Small intestine (tissue), 7 donors: Measurements from ENCODE around the gene HLX. TPM values are rescaled to one million over a fixed set of nuclear protein-coding genes. Genes with fewer than 3 reads are reported as not detected.

ENCODE experiments used
- DNase-seq, 2 donors: peaks; one replicate each; pipeline versions ENCODE4 v3.0.0 to v3.0.0-alpha.2; 2013
- FAIRE-seq: peaks from 2 replicates; lab custom pipeline; 2012; peaks lifted over from hg19 to GRCh38; lab: Jason Lieb, UNC
- H3K27ac ChIP-seq, 3 donors: one replicate each; pipeline ENCODE4 v1.5.1; 2013; ENCODE audit warnings: low read length in 2 of 3, mild to moderate bottlenecking in 2 of 3, control low read depth in 1 of 3, inconsistent platforms in 1 of 3, low read depth in 1 of 3, moderate library complexity in 1 of 3
- H3K27me3 ChIP-seq, 3 donors: one replicate each; pipeline ENCODE4 v1.6.1; 2013; ENCODE audit warnings: low read length in 3 of 3, inconsistent platforms in 1 of 3; ENCODE audit not compliant: control insufficient read depth in 3 of 3, insufficient read depth in 3 of 3
- H3K36me3 ChIP-seq, 3 donors: one replicate each; pipeline ENCODE4 v1.6.1; 2013; ENCODE audit warnings: low read length in 3 of 3, inconsistent platforms in 1 of 3, low read depth in 1 of 3, mild to moderate bottlenecking in 1 of 3, moderate library complexity in 1 of 3; ENCODE audit not compliant: control insufficient read depth in 3 of 3, insufficient read depth in 2 of 3
- H3K4me1 ChIP-seq, 3 donors: one replicate each; pipeline ENCODE4 v1.6.1; 2013; ENCODE audit warnings: low read length in 2 of 3, inconsistent platforms in 1 of 3, low read depth in 1 of 3, mild to moderate bottlenecking in 1 of 3, moderate library complexity in 1 of 3; ENCODE audit not compliant: control insufficient read depth in 3 of 3, insufficient read depth in 2 of 3
- H3K4me3 ChIP-seq, 3 donors: one replicate each; pipeline ENCODE4 v1.5.1; 2013; ENCODE audit warnings: low read length in 3 of 3, control low read depth in 1 of 3, inconsistent platforms in 1 of 3, low read depth in 1 of 3, mild to moderate bottlenecking in 1 of 3, moderate library complexity in 1 of 3
- H3K9me3 ChIP-seq, 2 donors: one replicate each; pipeline ENCODE4 v1.6.1; 2013; ENCODE audit warnings: low read depth in 1 of 2, low read length in 1 of 2; ENCODE audit not compliant: control insufficient read depth in 2 of 2, insufficient read depth in 1 of 2
- WGBS, 3 donors: extraction: QIAGEN DNeasy Blood & Tissue Kit; methylation state at CpG; one replicate each; pipeline ENCODE4 v1.1.7; 2013; 5-methylcytosine and 5-hydroxymethylcytosine counted together
- polyA plus RNA-seq, 4 donors: library from polyadenylated mRNA; stranded (reverse) in 3 of 4; unstranded in 1 of 4; fragments of 200-250 nt in 3 of 4; fragments of 120-200 nt in 1 of 4; gene quantifications; one replicate each; pipeline versions ENCODE4 v1.2.1 to v1.2.3, GENCODE V29; 2013
- donor health status: healthy with polysubstance abuse.
- donor health status: control.
- donor health status: control.
- donor health status: Bipolar disorder and iron deficiency.
- donor health status: healthy.

HLX gene
- polyA plus RNA-seq, 4 donors, result 0.45 to 8.7 (median 4.3) TPM

DNA sequence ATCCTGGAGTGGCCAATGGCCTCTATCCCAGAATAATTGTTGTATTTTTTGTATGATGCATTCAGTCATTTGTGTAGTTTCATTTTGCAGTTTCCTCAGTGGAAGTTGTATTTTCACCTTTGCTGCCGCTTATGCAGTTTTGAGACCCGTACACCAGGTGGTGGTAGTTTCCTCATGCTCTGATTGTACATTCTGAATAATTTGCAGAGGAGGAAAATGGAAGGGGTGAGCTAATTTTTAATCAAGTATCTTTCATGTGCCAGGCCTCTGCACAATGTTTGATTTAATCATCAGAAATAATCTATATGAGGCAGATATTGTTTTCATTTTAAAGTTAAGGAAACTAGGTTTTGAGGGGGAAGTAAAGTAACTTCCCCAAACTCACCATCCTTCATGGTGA lies 29.5 kb downstream of the HLX start:
- H3K27ac ChIP-seq, result no peak overlapping the region
- no peak overlapping the region for H3K4me3 ChIP-seq
- no peaks in the 10 kb centered on the region for H3K9me3 ChIP-seq
- H3K27me3 ChIP-seq, result peaks cover 0 to 9% (median 0%) of the 10 kb centered on the region in 3 donors
- 29 to 44% (median 35%) methylated on average over 2 of the region's 2 CpGs for WGBS, 3 donors
- no peaks in the 10 kb centered on the region for H3K4me1 ChIP-seq
- FAIRE-seq (no peak), DNase-seq (no peak)
- no peaks in the 10 kb centered on the region for H3K36me3 ChIP-seq

DNA sequence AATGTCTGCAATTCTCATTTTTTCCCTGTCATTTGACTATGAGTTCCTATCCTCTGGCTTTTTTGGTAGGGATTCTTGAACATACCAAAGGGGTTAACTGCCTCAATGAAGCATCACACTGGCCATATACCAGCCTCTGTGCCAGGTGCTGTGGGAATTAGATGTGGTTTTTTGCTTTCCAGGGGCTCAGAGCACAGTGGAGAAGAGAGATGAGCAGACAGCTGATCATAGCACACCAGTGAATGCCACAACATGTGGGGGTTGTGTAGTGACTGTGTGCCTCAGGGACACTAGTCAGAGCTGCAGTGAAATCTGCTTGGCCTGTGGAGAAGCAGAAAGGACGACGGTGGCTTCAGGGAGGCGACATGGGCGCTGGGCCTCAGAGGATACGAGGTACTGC lies 30.8 kb downstream of the HLX start:
- Histone ChIP-seq H3K9me3 (no peaks in the 10 kb centered on the region), H3K4me1 (no peaks in the 10 kb centered on the region), H3K36me3 (no peaks in the 10 kb centered on the region), H3K27ac (no peak overlapping the region), H3K4me3 (no peak overlapping the region), H3K27me3 (peaks cover 0 to 4% (median 0%) of the 10 kb centered on the region in 3 donors)
- no peak for DNase-seq
- 72 to 91% (median 74%) methylated on average over 5 of the region's 5 CpGs for WGBS, 3 donors
- no peak for FAIRE-seq

DNA sequence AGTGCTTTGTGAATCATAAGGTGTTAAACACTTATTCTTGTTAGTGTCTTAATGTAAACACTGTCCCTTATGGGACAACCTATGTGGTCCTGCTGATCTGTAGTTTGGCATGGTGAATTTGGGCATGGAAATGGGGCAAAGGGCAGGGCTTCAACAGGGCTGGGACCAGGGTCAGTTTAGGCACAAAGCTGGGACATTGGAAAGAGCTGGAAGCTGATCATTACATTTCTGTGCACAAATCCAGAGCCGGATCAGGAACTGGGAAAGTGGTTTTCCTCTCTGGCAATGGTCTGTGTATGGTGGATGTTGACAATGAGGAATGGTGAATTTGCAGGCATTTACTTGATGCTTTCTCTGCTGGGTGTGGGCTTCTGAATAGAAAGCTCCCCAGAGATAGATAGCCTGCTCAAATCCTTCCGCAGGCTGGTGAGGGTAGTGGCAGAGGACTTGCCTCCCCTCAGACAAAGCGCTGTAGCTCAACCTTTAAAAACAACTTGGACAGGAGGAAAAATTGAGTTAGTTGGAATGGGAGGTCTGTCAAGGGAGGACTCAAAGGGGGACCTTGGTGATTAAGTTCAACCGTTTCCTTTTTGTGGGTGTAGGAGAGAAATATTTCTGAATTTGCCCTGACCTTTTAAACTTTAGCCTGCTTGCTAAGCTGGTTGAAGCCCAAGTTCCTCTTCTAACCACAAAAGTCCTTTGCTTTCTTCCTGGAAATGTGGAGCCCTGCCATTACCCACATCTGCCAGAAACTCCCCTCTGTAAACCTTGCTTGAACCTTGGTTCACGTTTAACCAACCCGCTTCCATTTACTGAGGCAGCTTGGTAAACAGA lies 35.3 kb downstream of the HLX start:
- no peaks in the 10 kb centered on the region for H3K9me3 ChIP-seq
- DNase-seq (no peak), FAIRE-seq (no peak)
- no peaks in the 10 kb centered on the region for H3K4me1 ChIP-seq
- peaks cover 0 to 2% (median 0%) of the 10 kb centered on the region in 3 donors for H3K27me3 ChIP-seq
- no peak overlapping the region for H3K27ac ChIP-seq
- WGBS, 3 donors, result 53 to 64% (median 63%) methylated on average over 6 of the region's 6 CpGs
- no peak overlapping the region for H3K4me3 ChIP-seq
- no peaks in the 10 kb centered on the region for H3K36me3 ChIP-seq

DNA sequence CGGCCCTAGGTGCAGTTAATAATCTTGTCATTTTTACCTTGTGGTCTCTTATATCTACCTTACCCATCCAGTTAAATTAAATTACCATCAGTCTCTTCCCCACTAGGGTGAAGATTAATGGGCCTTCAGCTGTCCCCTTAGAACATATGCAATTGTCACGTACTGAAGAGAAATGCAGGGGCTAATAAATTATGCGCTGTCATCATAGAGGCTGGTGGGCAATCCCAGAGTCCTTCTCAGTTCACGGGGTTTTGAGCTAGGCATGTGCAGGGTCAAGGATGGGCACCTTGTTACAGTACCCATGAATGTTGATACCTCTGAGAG lies 35.8 kb downstream of the HLX start:
- H3K4me3 ChIP-seq, result no peak overlapping the region
- FAIRE-seq (no peak), DNase-seq (no peak)
- H3K4me1 ChIP-seq, result no peaks in the 10 kb centered on the region
- H3K36me3 ChIP-seq, result no peaks in the 10 kb centered on the region
- WGBS, 3 donors, result 61 to 70% (median 66%) methylated on average over 4 of the region's 4 CpGs
- peaks cover 0 to 2% (median 0%) of the 10 kb centered on the region in 3 donors for H3K27me3 ChIP-seq
- H3K9me3 ChIP-seq, result no peaks in the 10 kb centered on the region
- H3K27ac ChIP-seq, result no peak overlapping the region

DNA sequence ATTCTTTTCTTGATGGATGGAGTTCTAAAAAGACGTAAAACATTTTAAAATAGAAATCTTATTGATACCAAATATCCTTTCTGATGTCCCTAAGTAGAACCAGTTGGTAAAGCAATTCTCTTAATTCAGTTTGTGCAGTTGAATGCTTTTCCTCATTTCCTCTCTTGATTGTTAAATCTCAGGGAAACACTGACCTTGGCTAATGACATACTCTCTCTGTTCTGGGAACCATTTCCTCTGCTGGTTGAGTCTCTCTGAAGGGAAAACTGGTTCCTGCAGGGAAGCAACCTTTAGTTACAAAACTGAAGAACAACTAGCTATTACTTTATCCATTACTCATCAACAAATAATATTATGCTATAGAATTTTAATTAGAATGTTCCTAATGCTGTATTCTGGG lies 36.7 kb downstream of the HLX start:
- H3K4me1 ChIP-seq, result no peaks in the 10 kb centered on the region
- no peaks in the 10 kb centered on the region for H3K9me3 ChIP-seq
- 75 to 93% (median 80%) methylated on average over 1 of the region's 1 CpG for WGBS, 3 donors
- no peak for FAIRE-seq
- H3K27me3 ChIP-seq, result peaks cover 0 to 2% (median 0%) of the 10 kb centered on the region in 3 donors
- no peak for DNase-seq
- no peaks in the 10 kb centered on the region for H3K36me3 ChIP-seq
- H3K27ac ChIP-seq, result no peak overlapping the region
- no peak overlapping the region for H3K4me3 ChIP-seq

DNA sequence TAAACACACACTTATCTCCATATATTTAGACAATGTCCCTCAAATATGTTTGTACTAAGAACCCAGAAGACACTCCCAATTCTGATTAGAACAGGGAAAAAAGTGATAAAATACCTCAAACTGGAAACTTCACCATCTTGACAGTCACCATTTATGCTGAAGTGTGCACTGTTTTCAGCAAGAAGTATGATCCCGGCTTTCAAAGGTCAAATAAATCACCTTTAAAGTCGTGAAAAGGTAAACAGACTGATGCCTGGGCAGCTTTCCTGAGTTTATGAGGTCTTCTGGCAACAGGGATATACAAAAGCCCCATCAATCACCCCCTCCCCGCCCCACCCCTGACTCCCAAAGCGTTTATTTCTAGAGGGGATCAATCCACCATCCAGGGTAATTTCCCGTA lies 37.9 kb downstream of the HLX start:
- Histone ChIP-seq H3K27ac (no peak overlapping the region), H3K4me3 (no peak overlapping the region), H3K36me3 (no peaks in the 10 kb centered on the region), H3K4me1 (no peaks in the 10 kb centered on the region), H3K27me3 (peaks cover 0 to 2% (median 0%) of the 10 kb centered on the region in 3 donors), H3K9me3 (no peaks in the 10 kb centered on the region)
- FAIRE-seq, result no peak
- WGBS, 3 donors, result 14 to 51% (median 28%) methylated on average over 5 of the region's 5 CpGs
- DNase-seq, result no peak

DNA sequence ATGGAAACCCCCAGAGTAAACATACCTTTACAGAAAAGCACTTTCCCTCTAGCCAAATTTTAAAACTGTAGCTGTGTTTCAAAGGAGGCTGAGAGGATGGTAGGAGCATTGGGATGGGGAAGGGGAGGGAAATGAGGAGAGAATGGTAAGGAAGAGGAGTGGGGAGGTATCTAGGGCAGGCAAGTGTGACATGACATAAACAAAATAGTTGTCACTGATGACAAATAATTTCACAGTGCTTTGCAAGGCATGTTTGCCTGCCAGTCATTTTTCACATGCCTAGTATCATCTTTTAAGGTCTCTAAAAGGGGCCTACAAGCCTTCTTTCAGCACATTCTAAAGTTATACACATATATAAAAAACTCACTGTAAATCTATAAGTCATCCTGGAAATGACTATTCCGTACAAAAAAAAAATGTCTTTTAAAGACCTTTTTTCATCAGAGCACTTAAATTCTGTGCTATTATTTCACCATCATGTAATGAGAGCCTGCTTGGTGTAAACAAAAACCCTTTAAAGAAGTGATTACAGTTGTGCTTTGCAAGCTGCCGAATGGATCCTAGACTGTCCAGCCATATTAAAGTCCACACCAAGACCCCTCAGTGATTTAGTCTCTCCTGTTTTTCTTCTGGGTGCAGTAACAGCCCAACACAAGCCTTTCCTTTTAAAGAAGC lies 38.4 kb downstream of the HLX start:
- Histone ChIP-seq H3K27ac (no peak overlapping the region), H3K4me1 (no peaks in the 10 kb centered on the region), H3K4me3 (no peak overlapping the region), H3K9me3 (no peaks in the 10 kb centered on the region), H3K27me3 (peaks cover 0 to 4% (median 0%) of the 10 kb centered on the region in 3 donors), H3K36me3 (no peaks in the 10 kb centered on the region)
- FAIRE-seq, result no peak
- WGBS, 3 donors, result 63 to 71% (median 69%) methylated on average over 2 of the region's 2 CpGs
- DNase-seq, result no peak

DNA sequence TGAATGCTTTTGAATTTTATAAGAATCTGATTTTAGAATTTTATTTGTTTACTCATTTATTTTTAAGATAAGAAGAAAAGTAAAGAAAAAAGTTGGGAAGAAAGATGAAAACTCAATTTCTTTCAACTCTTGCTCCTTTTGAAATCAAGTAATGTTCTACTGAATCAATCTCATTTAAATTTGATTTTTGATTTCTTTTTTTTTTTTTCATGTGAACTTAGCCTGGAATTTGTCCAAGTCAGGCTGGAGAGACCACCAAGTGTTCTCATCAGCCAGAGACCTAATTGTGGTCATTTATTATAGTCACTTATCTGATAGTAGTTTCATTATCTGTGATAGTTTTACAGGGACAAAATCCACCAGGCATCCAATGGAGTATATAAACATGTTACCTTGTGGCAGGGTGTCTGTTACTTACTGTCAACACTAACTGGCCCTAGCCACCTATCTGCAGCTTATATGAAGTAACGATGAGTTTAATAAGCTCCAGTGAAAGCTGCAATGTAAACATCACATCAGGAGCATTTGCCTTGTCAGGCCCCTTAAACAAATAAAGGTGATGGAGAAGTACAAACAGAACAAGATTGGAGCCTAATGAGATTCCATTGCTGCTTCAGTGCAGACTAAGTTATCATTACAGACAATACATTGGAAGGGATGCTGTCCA lies 39.2 kb downstream of the HLX start:
- DNase-seq (no peak), FAIRE-seq (no peak)
- no peaks in the 10 kb centered on the region for H3K4me1 ChIP-seq
- H3K36me3 ChIP-seq, result no peaks in the 10 kb centered on the region
- 6 to 55% (median 45%) methylated on average over 1 of the region's 1 CpG for WGBS, 3 donors
- H3K27me3 ChIP-seq, result peaks cover 0 to 4% (median 0%) of the 10 kb centered on the region in 3 donors
- no peak overlapping the region for H3K4me3 ChIP-seq
- H3K27ac ChIP-seq, result no peak overlapping the region
- H3K9me3 ChIP-seq, result no peaks in the 10 kb centered on the region
